H1 (cell line): ENCODE measurements around the gene OASL.

ENCODE experiments used
- ATF3 ChIP-seq: IDR thresholded peaks from 2 replicates; pipeline ENCODE4 v1.6.1; 2011; ENCODE audit warnings: low read depth, mild to moderate bottlenecking, low read length; ENCODE audit not compliant: insufficient read depth
- EGR1 ChIP-seq: IDR thresholded peaks from 2 replicates; pipeline ENCODE4 v1.6.1; 2011; ENCODE audit warnings: low read depth, low read length, borderline replicate concordance
- EP300 ChIP-seq, 2 experiments: IDR thresholded peaks; 1 replicate in 1 of 2; 2 replicates in 1 of 2; pipeline ENCODE4 v1.6.1; 2011 to 2012; ENCODE audit warnings: low read depth in 2 of 2, low read length in 2 of 2, mild to moderate bottlenecking in 2 of 2, borderline replicate concordance in 1 of 2, inconsistent platforms in 1 of 2, moderate library complexity in 1 of 2
- GABPA ChIP-seq: IDR thresholded peaks from 2 replicates; pipeline ENCODE4 v1.6.1; 2011; ENCODE audit warnings: mild to moderate bottlenecking, low read length, moderate library complexity, borderline replicate concordance; ENCODE audit not compliant: insufficient read depth
- KDM1A ChIP-seq: fragments of 200-600, 300-600 bp; sonication (generic); IDR thresholded peaks from 2 replicates; pipeline ENCODE4 v1.7.1; 2016; ENCODE audit warnings: mild to moderate bottlenecking, low read length, borderline replicate concordance
- POLR2A ChIP-seq, 2 experiments: IDR thresholded peaks; 1 replicate in 1 of 2; 2 replicates in 1 of 2; pipeline ENCODE4 v1.6.1; 2011; ENCODE audit warnings: low read depth in 2 of 2, low read length in 2 of 2, mild to moderate bottlenecking in 2 of 2; ENCODE audit errors: control extremely low read depth in 1 of 2
- POLR2AphosphoS5 ChIP-seq: IDR thresholded peaks from 2 replicates; pipeline ENCODE4 v1.6.1; 2011; ENCODE audit warnings: low read depth, low read length
- YY1 ChIP-seq: IDR thresholded peaks from 2 replicates; pipeline ENCODE4 v1.6.1; 2011; ENCODE audit warnings: low read depth, mild to moderate bottlenecking, low read length
- TF ChIP-seq, protein P1 (sequence below), 3 experiments: IDR thresholded peaks; 1 replicate in 2 of 3; 2 replicates in 1 of 3; pipeline versions ENCODE4 v1.5.1 to v1.6.1; 2011; ENCODE audit warnings: low read length in 3 of 3, mild to moderate bottlenecking in 3 of 3, inconsistent platforms in 2 of 3, low read depth in 1 of 3, moderate library complexity in 1 of 3; ENCODE audit not compliant: insufficient read depth in 1 of 3; ENCODE audit errors: control extremely low read depth in 1 of 3

GRCh38 chr12:120993496-120993895, 45.5 kb downstream of the OASL start:
- TF ChIP-seq YY1 = no peak
- no peak for TF ChIP-seq EGR1
- TF ChIP-seq, protein P1, sequence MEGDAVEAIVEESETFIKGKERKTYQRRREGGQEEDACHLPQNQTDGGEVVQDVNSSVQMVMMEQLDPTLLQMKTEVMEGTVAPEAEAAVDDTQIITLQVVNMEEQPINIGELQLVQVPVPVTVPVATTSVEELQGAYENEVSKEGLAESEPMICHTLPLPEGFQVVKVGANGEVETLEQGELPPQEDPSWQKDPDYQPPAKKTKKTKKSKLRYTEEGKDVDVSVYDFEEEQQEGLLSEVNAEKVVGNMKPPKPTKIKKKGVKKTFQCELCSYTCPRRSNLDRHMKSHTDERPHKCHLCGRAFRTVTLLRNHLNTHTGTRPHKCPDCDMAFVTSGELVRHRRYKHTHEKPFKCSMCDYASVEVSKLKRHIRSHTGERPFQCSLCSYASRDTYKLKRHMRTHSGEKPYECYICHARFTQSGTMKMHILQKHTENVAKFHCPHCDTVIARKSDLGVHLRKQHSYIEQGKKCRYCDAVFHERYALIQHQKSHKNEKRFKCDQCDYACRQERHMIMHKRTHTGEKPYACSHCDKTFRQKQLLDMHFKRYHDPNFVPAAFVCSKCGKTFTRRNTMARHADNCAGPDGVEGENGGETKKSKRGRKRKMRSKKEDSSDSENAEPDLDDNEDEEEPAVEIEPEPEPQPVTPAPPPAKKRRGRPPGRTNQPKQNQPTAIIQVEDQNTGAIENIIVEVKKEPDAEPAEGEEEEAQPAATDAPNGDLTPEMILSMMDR (IDR thresholded peaks at IDR 0.05; ENCODE audit: control extremely low read depth in 1 of 3, insufficient read depth in 1 of 3, low read depth in 1 of 3, low read length in 3 of 3) = no peak
- no peak for TF ChIP-seq EP300 (IDR thresholded peaks at IDR 0.05; ENCODE audit: borderline replicate concordance in 1 of 2, low read depth in 2 of 2, low read length in 2 of 2)
- TF ChIP-seq POLR2A (IDR thresholded peaks at IDR 0.05; ENCODE audit: control extremely low read depth in 1 of 2, low read depth in 2 of 2, low read length in 2 of 2) = no peak
- TF ChIP-seq KDM1A = no peak
- TF ChIP-seq ATF3 = no peak
- TF ChIP-seq GABPA = no peak
- no peak for TF ChIP-seq POLR2AphosphoS5
